ENCODE results near the gene TUBD1. TPM values are rescaled to one million over a fixed set of nuclear protein-coding genes. Genes with fewer than 3 reads are reported as not detected.
A peak's percentile ranks its signal among the peaks of the same experiment; 100 is the strongest.

The TUBD1 gene
- polyA plus RNA-seq, 3 donors from 2014 or later = 8.8 to 12.7 (median 10.1) TPM

GRCh38 chr17:59812139-59812538 lies 80.6 kb downstream of the TUBD1 start:
- H3K9me3 Mint-ChIP-seq = no peaks in the 10 kb centered on the region
- DNase-seq = no peak
- H3K4me1 Mint-ChIP-seq = peaks cover 16 to 25% of the 10 kb centered on the region in 2 donors
- H3K27ac Mint-ChIP-seq = peak overlapping the region; percentile 25 to 76 (median 66)
- H3K36me3 Mint-ChIP-seq = peaks cover 4 to 33% (median 24%) of the 10 kb centered on the region in 3 donors
- no peaks in the 10 kb centered on the region for H3K27me3 Mint-ChIP-seq (ENCODE audit: low read depth in 3 of 3)
- peak overlapping the region in 3 of 5 donors; percentile 16 to 67 (median 66) for H3K4me3 Mint-ChIP-seq

GRCh38 chr17:59811209-59811608 lies 81.5 kb downstream of the TUBD1 start:
- H3K27me3 Mint-ChIP-seq (ENCODE audit: low read depth in 3 of 3) = no peaks in the 10 kb centered on the region
- peak overlapping the region in 2 of 6 donors; percentile 49 to 70 for H3K27ac Mint-ChIP-seq
- no peak overlapping the region for H3K4me3 Mint-ChIP-seq
- no peaks in the 10 kb centered on the region for H3K9me3 Mint-ChIP-seq
- H3K4me1 Mint-ChIP-seq = peaks cover 16 to 25% of the 10 kb centered on the region in 2 donors
- peaks cover 4 to 32% (median 22%) of the 10 kb centered on the region in 3 donors for H3K36me3 Mint-ChIP-seq
- DNase-seq = no peak

- Mint-ChIP-seq H3K36me3 (peaks cover 1 to 28% (median 18%) of the 10 kb centered on the region in 3 donors), H3K9me3 (no peaks in the 10 kb centered on the region), H3K27ac (no peak overlapping the region), H3K4me3 (no peak overlapping the region), H3K27me3 (ENCODE audit: low read depth in 3 of 3) (no peaks in the 10 kb centered on the region), H3K4me1 (peaks cover 16 to 25% of the 10 kb centered on the region in 2 donors)
- no peak for DNase-seq
Observed at GRCh38 chr17:59810894-59811153, 81.9 kb downstream of the TUBD1 start.

Other genes with a start within 250 kb of the TUBD1 start
- 10 to 100 TPM in 2 of 3 donors, 1 to 10 TPM in 1; 6.0 to 20.7 (median 13.5) TPM for gene PTRH2, start 185.5 kb downstream of the TUBD1 start, polyA plus RNA-seq
- 10 to 100 TPM; 61.5 to 81.4 (median 66.7) TPM for gene VMP1, start 185.3 kb downstream of the TUBD1 start, polyA plus RNA-seq
- 10 to 100 TPM; 10.4 to 24.7 (median 14.5) TPM for gene RPS6KB1, start 178 bp upstream of the TUBD1 start, polyA plus RNA-seq
- gene RNFT1, start 71.8 kb upstream of the TUBD1 start, polyA plus RNA-seq = 10 to 100 TPM; 28.3 to 46.1 (median 28.9) TPM
- gene HEATR6, start 186.0 kb upstream of the TUBD1 start, polyA plus RNA-seq = 10 to 100 TPM in 1 of 3 donors, 1 to 10 TPM in 2; 4.3 to 12.0 (median 9.7) TPM